HCEC 1CT (cell line): Measurements from ENCODE around the gene SLC9A8.
"Not testable (repeated sequence)": the region's sequence is repeated elsewhere in the genome, so short reads cannot be mapped to it uniquely, and the experiment has no call there.

Experiments
- DNase-seq: peaks from one replicate; pipeline ENCODE4 v3.0.0-alpha.2; 2017

The SLC9A8 gene

DNA sequence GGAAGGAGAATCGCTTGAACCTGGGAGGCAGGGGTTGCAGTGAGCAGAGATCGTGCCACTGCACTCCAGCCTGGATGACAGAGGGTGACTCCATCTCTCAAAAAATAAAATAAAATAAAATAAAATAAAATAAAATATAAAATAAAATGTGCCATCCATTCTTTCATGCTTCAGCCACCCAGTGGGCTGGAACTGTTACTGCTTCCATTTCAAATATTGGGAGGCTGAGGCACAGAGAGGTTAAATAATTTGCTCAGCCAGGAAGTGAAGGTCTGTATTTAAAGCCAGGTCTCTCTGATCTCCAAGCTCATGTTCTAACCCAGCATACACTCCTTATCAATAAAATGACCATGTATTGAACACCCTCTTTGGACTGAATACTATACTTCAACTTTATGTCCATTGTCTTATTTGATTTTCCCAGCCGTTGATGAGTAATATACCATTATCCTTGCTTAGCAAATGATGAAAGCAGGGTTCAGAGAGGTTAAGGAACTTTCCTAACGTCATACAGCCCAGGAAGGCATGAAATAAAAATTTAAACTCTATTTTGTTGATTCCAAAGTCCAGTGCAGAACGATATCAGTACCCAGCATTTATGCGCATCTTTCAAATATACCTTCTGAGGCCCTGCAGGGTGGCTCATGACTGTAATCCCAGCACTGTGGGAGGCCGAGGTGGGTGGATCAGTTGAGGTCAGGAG lies 25.8 kb upstream of the SLC9A8 start:
- no peak for DNase-seq

DNA sequence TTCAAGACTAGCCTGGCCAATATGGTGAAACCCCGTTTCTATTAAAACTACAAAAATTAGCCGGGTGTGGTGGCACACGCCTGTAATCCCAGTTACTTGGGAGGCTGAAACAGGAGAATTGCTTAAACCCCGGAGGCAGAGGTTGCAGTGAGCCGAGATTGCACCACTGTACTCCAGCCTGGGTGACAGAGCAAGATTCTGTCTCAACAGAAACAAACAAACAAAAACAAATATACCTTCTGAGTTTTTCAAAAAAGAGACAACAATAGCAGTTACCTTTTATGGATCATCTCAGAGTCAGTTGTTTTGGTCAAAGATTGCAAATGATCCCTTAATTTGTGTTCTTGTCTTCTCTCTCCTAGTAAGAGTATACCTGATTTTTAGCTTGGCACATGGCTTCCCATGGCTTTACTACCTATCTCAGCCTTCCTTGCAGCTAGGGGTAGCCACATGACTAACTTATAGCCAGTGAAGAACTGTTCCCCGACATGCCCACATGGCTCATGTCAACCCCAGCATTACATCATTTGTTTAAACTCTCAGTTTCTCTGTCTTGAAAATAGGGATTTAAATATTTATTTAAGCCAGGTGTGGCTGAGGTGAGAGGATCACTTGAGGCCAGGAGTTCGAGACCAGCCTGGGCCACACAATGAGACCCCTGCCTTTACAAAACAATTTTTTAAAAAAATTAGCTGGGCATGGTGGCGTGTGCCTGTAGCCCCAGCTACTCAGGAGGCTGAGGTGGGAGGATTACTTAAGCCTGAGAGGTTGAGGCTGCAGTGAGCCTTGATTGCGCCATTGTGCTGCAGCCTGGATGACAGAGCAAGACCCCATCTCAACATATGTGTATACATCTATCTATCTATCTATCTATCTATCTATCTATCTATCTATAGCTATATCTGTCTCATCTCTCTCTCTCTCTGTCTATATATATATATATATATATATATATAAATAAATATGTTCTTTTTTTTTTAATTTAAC lies 25.0 kb upstream of the SLC9A8 start:
- DNase-seq = no peak

DNA sequence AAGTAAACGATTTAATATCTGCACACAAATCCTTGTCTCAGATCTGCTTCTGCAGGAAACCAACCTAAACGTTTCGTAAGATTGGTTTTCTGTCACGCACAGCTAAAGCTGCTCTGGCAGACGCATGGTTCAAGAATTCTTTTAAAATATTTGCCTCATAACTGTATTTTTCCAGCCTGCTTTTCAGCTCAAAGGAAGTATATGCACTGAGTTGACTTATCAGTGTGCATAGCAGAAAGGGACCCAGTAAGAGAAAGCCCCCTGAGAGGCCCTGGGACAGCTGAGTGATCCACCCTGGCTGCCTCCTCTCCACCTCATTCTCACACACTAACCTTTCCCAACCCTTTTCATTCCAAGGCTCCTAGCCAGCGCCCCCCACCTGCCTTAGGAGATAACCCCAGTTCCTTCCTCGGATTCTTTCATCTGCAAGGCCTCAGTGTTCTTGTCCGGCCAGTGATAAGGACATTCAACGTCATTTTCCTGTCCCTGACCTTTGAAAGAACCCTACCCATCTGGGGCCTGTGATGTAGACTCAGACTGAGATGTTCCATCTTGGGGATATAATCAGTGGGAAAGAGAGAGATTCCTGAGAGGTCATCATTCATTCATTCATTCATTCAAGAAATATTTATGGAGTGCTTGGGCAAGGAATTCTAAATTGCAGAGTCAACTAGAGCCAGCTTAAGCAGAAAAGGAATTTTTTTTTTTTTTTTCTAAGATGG lies 22.4 kb upstream of the SLC9A8 start:
- peak; percentile 82 for DNase-seq

DNA sequence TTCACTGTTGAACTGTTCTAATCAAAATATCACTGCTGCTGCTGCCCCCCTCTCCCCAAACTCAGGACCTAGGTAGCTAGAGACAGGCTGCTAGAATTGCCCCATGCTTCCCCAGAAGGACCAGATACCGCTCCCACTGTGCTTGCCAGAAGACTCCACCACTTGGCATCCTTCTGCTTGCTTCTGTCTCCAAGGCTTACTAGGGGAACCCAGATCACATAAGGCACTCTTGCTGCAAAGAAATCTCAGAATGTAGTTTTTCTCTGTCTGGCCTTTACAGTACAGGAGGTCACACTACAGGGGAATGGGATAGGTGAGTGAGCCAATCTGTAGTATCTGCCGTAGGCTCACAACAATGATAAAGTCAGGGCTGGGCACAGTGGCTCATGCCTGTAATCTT lies 21.5 kb upstream of the SLC9A8 start:
- DNase-seq = no peak

DNA sequence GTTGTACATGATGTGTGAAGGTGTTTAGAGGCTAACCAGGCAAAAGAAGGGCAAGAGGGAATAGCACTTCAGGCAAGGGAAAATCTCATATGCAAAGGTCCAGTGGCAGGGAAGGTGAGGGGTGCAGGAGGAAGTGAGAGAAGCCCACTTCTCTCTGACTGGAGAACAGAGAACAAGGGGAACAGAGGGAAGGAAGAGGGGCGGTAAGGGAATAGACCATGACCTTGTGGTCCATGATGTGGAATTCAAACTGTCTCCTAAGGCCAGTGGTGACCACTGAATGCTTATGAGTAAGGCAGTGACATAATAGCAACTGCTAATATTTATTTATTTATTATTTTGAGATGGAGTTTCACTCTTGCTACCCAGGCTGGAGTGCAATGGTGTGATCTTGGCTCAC lies 20.6 kb upstream of the SLC9A8 start:
- DNase-seq = peak; percentile 32

DNA sequence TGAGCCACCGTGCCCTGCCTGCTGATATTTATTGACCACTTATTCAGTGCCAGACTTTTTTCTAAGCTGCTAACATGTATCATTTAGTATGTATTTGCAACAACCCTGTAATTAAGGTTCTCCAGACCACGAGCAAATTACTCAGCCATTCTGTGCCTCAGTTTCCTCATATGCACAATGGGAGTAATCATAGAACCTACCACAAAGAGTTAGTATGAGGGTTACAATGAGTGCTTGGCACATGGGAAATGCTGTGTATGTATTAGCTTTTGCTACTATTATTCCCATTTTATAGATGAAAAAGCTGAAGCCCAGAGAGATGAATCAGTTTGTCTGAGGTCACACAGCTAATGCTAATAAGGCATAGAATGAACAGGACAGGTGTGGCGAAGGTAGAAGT lies 20.0 kb upstream of the SLC9A8 start:
- DNase-seq = no peak

DNA sequence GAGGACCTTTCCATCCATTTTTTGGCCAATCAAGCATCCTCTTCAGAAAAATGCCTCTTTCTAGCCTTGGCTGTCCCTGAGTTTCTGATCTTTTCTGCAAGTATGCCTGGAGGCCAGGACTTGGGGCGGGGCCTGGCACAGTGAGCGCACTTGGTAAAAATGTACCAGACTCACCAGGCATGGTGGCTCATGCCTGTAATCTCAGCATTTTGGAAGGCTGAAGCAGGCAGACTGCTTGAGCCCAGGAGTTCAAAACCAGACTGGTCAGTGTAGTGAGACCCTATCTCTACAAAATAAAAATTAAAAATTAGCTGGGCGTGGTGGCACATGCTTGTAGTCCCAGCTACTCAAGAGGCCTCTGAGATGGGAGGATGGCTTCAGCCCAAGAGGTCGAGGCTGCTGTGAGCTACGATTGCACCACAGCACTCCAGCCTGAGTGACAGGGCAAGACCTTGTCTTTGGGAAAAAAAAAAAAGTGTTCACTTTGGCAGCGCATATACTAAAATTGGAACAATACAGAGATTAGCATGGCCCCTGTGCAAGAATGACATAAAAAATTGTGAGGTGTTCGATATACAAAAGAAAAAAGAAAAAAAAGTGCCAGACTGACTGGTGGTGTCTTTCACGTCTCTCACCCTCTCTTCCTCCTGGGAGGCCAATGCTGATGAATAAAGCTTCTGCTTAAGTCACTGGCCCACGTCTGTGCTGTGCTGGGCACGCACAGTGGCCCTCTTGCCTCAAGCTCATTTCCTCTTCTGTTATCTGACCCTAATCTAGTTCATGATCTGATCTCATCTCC lies 18.1 kb upstream of the SLC9A8 start:
- DNase-seq = no peak

DNA sequence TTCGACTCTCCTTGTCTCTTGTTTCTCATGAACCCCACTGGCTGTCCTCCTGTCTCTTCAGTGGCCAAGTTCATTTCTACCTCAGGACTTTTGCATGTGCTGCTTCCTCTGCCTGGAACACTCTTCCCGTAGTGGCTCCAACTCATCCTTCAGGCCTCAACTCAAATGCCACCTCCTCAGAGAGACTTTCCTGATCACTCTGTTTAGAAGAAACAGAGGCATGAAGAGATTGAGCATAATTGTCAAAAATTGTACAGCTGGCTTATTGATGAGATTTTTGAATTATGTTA lies 17.5 kb upstream of the SLC9A8 start:
- no peak for DNase-seq

DNA sequence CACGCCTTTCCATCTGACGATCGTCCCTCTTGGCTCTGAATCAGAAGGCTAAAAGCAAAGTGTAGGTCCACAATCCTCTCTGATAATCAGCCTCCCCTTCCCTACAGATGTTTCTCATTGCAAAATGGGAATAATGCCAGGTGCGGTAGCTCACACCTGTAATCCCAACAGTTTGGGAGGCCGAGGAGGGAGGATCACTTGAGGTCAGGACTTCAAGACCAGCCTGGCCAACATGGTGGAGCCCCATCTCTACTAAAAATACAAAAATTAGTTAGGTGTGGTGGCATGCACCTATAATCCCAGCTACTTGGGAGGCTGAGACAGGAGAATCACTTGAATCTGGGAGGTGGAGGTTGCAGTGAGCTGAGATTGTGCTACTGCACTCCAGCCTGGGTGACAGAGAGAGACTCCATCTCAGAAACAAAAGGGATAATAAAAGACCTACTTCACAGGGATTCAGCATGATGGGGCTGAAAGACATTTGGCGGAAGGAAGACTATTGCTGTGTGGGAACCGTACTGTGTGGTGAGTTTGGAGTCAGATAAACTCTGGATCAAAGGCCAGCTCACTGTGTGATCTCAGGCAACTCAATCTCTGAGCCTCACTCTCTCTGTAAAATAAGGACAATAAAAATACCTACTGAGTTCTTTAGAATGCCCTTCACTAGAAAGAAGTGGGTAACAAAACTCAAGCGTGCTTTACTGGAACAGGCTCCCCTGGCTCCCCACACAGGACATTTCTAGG lies 15.9 kb upstream of the SLC9A8 start:
- DNase-seq = no peak

DNA sequence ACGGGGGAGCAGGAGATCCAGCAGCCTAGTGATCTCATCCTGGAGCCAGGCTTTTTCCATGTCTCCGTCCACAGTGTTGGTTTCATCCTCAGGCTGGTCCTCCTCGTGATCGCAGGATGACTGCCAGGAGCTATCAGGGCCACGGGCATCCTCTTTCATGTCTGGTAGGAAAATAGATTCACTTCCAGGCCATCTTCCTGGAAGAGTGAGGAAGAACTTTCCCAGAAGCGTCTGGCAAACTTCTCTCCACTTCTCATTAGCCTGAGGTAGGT lies 15.3 kb upstream of the SLC9A8 start:
- no peak for DNase-seq

DNA sequence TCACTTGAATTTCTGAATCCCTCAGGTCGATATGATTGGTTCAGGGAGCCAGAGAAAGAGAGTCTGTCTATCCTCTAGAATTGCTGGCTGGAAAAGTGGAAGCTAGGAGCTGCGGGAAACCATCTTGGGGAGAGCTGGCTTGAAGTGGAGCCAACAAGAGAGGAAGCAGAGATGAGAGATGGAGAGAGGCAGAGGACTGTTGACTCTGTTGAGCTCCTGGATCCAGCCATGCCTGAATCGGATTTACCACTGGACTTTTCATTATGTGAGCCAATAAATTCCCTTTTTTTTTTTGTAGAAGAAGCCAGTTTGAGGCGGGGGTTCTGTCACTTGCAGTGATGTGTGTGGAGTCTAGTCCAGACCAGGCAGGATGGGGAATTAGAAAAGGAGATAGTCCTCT lies 13.9 kb upstream of the SLC9A8 start:
- DNase-seq = no peak

DNA sequence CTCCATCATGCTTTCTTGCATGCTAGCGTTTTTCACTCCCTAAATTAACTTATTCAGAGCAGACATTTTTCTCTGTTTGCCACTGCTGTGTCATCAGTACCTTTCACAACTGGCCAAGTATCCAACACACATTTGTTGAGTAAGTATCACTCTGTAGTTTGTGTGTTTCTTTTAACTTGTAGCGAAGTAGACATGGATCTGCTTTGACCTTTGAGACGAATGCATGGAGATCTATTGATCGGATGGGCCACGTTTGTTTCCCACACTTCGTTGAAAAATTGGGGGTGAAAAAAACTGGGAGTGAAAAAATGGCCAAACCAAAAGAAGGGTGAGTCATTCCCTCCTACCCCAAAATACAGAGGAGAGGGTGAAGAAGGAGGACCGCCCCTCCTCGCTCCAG lies 12.9 kb upstream of the SLC9A8 start:
- no peak for DNase-seq

DNA sequence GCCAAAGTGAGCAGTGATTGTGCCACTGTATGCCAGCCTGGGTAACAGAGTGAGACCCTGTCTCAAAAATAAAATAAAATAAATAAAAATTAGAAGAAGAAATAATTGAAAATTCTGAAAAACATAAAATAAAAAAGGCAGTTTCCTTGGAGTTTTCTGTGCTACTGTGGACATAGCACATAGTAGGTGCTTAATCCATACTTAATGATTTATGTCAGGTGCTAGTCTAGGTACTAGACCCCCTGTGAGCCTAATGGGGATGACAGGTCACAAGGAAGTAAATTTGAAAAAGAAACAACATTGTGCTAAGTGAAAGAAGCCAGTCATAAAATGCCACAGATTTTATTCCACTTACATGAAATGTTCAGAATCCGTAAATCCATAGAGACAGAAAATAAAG lies 9.2 kb upstream of the SLC9A8 start:
- DNase-seq = no peak

DNA sequence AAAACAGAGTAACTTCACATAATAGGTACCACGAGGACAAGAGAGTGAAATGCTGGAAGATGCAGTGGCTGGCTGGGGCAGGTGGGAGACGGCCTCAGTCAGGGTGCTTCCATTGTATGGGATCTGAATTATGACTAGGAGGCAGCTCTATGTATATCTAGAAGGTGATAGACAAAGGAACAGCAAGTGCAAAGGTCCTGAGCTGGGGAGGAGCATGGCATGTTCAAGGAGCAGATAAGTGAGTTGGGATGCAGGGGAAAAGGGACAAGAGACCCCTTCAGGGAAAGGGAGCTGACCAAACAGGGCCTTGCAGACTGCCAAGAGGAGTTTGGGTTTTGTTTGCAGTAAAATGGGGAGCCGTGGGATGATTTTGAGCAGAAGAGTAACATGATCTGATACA lies 8.3 kb upstream of the SLC9A8 start:
- no peak for DNase-seq

DNA sequence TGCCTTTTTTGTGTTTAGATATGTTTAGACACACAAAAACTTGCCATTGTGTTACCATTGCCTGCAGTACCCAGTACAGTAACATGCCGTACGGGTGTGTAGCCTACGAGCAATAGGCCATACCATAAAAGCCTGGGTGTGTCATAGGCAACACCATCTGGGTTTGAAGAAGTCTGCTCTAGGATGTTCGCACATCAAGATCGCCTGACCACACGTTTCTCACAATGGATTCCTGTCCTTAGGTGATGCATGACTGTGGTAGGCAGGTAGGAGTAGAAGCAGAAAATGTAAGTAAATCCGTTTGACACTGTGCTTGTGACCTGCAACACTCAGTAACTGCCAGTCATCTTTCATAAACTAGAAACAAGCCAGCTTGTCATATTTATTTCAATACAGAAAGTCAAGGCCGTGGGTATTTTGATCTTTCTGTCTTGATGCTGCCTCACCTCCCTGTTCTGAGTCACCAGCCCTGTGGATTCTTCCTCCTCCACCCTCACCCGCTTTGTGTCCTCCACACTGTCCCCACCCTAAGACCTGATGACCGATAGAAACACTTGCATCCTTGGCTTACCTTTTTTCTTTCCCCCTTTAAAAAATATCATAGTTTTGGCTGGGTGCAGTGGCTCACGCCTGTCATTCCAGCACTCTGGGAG lies 7.3 kb upstream of the SLC9A8 start:
- DNase-seq = not testable (repeated sequence)

DNA sequence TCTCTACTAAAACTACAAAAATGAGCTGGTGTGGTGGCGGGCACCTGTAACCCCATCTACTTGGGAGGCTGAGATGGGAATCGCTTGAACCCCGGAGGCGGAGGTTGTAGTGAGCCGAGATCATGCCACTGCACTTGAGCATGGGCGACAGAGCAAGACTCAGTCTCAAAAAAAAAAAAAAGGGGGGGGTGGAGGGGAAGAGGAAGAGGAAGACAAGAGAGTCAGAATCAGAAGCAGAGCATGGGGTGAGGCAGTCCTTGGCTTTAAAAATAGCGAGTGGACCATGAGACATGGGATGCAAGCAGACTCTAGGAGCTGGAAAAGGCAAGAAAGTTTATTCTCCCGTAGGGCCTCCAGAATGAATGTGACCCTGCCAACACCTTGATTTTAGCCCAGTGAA lies 3.9 kb upstream of the SLC9A8 start:
- DNase-seq = no peak

DNA sequence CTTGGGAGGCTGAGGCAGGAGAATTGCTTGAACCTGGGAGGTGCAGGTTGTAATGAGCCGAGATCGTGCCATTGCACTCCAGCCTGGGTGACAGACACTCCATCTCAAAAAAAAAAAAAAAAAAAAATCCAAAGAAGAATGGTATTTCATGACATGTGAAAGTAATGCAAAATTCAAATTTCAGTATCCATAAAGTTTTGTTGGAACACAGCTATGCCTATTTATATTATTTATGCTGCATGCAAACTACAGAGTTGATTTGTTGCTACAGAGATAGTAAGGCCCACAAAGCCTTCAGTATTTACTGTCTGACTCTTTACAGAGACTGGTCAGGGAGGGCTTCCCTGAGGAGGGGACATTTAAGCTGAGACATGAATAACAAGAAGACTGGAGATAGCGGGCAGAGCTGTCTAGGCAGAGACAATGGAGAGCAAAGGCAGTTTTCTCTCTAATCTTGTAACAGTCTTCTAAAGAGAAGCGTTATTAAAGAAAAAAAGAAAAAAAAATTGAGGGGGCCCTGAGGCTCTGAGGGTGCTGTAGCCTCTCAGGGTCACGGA lies 2.7 kb upstream of the SLC9A8 start:
- DNase-seq = no peak

DNA sequence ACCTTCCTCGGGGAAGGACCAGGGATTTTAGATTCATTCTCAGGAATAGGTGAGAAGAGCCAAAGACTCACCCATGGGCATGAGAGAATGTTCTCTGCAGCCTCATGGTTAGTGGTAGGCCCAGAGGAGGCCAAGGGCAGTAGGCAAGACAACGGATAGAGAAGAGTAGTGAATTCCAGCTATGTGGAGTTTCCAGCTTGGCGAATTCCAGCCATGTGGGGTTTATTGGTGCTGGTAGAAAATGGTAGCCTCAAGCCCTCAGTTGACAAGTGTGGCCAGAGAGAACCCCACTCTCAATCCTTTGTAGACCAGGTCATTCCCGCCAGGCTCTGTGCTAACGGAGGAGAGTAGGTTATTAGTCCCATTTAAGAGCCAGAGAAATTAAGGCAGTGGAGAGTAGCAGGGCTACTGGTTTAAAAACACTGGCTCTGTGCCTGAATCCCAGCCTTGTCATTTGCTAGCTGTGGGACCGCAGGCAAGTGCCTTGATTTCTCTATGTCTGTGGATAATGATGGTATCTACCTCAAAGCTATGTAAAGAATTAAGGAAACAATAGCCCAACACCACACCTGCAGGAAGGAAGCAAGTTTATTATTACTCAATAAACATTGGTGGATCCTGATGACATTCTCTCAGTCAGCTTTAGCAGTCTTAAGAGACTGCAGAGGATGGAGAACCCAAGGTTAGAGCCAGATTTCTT lies 2.0 kb upstream of the SLC9A8 start:
- DNase-seq = no peak

DNA sequence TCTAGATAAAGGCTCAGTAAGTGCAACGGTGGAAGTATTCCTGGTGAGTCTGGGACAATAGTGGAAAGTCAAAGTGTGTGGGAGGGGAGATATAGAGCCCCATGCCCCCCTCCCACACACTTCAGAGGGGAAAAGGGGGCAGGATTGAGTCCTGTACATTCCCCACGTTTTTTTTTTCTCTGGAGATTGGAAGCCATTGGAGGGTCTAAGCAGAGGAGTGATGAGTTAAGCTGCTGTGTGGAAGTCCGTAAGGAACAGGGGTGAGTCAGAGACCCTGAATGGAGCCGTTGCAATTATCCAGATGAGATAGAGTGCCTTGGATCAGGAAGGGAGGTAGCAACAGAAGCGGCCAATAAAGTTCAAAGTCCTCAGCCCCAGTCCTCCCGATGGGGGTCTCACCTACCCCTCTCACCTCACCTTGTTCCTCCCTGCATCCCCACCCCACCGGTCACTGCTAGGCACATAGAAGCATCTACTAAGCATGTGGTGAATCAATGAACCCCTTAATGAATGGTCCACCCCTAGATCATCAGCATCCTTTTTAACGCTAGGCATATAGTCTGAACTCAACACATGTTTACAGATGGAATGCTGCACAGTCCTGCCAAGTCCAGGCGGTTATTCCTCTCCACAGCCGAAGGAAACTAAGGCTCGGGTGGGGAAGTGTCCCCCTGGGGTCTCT lies 662 bp upstream of the SLC9A8 start:
- peak; percentile 49 for DNase-seq

DNA sequence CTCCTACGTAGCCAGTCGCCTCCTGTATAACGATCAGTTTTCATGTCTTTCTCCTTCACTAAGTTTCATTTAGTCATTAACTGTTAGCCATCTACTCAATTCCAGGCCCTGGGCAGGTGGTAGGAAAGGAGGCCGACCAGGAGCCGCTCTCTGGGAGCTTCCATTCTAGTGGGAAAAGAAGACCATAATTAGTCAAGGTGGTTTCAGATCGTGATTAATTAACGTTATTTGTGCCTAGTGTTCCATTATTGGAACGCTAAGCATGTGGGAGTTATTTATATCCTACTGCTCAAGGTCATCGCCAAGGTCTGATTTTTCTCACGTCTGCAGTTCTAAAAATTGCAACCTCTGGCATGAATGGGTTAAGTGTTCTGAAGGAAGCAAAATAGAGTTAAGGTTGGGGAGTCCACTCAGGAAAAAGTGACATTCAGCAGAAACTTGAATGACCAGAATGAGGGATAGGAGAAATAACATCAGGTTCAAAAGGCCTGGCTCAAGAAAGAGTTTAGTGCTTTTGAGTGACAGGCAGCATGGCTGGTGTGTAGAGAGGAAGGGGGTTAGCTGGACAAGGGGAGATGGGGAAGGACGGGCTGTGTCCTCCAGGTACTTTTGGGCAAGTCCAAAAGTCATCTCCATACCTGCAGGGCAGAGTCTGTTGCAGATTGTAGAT lies 812 bp downstream of the SLC9A8 start:
- DNase-seq = no peak
